DMS153 treated with DMSO at 0.1 percent for 48 hours (cell line): ENCODE data around the gene DDX28.
A peak's percentile ranks its signal among the peaks of the same experiment; 100 is the strongest.
"Not testable (repeated sequence)": the region's sequence is repeated elsewhere in the genome, so short reads cannot be mapped to it uniquely, and the experiment has no call there.

ENCODE experiments used
- DNase-seq: peaks from one replicate; lab custom pipeline; 2025; ENCODE audit not compliant: unreplicated experiment; lab: John Stamatoyannopoulos, UW

DDX28 gene

DNA sequence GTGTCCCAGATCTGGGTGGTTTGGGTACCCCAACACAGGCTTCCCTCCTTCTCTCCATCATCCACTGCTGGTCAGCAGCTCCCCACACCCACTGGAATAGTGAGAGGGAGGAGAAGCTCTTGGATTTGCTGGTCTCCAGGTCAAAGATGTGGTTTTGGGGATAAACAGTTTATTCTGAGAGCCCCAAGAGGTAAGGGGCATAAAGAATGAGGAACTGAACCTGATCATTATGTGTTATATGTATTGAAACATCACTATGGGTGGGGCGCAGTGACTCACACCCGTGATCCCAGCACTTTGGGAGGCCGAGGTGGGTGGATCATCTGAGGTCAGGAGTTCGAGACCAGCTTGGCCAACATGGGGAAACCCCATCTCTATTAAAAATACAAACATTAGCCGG lies 27.6 kb downstream of the DDX28 start:
- no peak for DNase-seq

- not testable (repeated sequence) for DNase-seq
These were observed 29.0 kb downstream of the DDX28 start for GRCh38 chr16:67994040-67994408.

DNA sequence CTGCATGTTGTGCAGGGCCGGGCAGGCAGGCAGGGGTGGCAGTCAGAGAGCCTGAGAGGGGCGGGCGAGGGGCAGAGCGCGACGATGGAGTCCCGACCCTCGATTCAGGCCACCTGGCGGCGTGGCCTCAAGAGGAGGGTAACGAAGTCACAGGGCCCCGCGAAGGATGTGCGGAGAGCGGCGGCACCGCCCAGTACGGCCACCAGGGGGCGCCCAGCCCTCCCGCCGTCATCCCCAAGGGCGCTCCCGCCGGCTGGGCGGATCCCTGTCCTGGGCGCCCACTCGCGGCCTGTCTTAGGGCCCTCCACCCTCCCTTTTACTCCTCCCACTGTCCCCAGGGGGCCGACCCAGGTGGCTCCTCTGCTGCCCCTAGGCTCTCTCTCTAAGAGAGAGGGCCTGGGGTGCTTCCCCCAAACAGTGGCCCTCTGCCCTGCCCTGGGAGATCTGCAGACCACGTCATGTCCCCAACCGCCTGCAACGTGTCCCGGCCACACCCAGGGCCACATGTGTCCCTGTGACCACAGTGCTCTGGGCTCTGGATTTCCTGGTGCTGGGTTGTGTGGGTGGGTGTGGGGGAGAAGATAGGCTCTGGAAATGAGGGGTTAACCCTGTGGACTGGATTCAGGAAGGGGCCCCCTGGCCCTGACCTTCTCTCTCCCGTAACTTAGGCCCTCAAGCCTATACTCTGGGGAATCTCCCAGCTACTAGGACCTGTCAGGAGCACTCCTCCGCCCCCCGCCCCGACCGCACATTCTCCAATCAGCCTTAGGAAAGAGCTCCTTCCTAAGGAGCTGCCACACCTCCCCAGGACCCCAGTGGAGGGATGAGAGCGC lies 29.6 kb downstream of the DDX28 start:
- DNase-seq: peak; percentile 26

GRCh38 chr16:67992661-67993206 lies 30.3 kb downstream of the DDX28 start:
- no peak for DNase-seq

GRCh38 chr16:67990018-67990386 lies 33.0 kb downstream of the DDX28 start:
- no peak for DNase-seq

GRCh38 chr16:67989322-67990017 lies 33.6 kb downstream of the DDX28 start:
- DNase-seq: no peak

- DNase-seq: no peak
These were observed 34.4 kb downstream of the DDX28 start for GRCh38 chr16:67988675-67989074.

DNA sequence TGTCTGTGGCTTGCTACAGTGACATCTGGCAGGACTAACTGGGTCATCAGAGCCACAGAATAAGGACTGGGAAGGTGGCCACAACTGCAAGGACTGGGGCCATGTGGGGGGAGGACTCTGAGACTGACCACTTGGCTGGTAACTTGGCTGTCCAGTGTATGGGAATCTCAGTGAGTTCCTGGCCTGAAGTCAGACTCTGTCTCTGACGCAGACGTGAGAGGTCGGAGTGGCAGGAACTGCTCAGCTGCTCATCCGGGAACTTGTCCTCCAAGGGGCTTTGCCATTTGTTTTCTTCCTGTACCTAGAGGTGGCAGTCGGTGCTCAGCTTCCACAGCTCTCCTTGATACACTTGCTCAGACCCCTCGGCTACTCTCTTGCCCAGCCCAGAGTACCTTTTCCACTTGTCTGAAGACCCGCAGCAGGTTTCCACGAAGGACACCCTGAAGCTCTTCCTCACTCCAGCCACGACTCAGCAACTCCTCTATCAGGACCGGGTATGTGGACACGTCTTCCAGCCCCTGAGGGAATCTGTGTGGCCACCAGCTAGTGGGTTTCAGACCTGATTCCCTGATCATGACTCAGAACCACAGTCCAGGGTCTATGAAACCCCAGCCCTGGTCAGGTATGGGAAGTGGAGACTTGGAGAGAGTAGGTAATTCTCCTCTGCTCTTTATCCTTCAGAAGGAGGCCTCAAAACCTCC lies 35.4 kb downstream of the DDX28 start:
- DNase-seq: no peak

- no peak for DNase-seq
These were observed 36.1 kb downstream of the DDX28 start for GRCh38 chr16:67986949-67987348.

DNA sequence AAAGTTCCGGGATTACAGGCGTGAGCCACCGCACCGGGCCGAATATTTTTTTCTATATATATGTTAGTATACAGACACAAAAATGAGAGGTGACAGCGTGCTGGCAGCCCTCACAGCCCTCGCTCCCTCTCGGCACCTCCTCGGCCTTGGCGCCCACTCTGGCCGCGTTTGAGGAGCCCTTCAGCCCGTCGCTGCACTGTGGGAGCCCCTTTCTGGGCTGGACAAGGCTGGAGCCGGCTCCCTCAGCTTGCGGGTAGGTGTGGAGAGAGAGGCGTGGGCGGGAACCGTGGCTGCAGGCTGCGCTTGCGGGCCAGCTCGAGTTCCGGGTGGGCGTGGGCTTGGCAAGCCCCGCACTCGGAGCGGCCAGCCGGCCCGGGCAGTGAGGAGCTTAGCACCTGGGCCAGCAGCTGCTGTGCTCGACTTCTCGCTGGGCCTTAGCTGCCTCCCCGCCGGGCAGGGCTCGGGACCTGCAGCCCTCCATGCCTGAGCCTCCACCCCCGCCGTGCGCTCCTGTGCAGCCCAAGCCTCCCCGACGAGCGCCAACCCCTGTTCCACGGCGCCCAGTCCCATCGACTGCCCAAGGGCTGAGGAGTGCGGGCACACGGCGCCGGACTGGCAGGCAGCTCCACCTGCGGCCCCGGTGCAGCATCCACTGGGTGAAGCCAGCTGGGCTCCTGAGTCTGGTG lies 40.9 kb downstream of the DDX28 start:
- DNase-seq: no peak

DNA sequence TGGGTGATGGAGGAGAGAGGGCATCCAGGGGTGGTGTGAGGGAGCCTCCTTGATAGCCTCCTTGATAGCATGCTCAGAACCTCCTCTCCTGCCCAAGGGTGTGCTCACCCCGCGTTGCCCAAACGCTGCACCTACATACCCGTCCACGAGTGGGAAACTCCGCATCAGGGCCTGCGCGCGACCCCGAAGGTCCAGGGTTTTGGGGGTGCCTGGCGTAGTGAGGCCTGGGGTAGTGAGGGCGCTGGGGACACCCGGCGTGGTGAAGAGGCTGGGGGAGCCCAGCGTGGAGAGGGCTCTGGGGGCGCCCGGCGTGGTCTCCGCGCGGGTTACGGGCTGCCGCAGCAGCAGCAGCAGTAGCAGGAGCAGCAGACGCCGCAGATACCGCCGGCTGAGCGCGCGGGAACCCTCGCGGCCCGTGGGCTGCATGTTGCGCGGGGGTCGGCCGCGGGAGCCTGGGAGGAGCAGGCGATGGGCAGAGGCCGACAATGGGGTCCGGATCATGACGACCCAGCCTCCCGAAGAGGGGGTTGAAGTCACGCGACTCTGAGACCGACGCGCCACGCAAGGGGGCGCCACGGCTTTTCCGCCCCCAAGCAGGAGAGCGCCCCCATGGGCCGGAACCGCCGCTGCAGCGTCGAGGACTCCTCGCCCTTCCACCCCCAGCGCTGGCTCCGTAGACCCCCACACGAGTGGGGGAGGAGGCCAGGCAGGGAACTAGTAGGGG lies 42.9 kb downstream of the DDX28 start, which contains the start of gene DPEP3:
Gene DPEP3 (minus strand): TSS at position 545 of the 724 bp plus-strand sequence. CDS start 119 bp downstream, at position 426.
- DNase-seq: no peak

DNA sequence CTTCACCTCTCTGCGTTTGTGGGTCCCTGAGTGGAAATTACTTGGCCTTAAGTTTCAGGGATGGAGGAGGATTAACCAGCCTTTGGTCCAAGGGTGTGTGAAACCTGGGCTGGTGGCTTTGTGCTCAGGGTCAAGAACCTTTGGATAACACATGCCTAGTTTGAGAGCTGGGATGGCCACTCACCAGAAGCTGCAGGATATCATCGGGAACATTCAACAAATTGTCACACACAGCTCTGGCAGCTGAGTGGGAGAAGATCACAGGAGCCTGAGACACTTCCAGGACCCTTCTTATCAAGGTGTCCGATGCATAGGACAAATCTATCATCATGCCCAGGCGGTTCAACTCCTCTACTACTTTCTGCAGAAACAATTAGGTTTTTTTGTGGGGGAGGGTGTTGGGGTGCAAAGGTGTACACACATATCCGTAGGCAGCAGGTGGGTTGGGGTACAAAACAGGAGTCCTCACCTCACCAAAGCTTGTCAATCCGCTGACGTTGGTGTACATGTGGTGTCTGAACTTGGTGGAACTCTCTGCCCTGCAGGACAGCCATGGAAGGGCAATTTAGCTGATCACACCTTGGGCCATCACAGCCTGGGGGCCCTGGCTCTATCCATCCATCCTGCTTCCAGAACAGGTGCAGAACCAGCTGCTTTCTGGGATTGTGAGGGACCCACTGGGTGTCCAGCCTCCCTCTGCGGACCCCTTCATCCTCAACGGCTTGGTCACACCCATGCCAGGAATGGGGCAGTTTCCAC lies 45.4 kb downstream of the DDX28 start:
- no peak for DNase-seq

DNA sequence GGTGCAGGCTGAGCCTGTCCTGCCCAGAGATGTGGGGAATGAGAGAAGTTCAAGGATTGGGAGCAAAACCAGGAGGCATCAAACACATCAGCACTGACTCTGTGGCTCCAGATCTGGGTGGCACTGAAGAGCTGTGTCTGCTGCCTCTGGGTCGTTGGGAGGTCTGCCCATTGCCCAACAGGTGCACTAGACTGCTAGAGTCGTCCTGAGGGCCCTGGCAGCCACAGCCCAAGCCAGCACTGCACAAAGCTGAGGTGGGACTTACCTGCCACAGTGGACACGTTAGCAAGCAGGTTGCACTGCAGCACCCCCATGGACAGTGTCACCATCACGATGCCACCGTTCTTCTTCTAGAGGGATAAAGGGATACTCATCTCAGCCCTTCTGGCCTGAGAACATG lies 46.0 kb downstream of the DDX28 start:
- DNase-seq: no peak

DNA sequence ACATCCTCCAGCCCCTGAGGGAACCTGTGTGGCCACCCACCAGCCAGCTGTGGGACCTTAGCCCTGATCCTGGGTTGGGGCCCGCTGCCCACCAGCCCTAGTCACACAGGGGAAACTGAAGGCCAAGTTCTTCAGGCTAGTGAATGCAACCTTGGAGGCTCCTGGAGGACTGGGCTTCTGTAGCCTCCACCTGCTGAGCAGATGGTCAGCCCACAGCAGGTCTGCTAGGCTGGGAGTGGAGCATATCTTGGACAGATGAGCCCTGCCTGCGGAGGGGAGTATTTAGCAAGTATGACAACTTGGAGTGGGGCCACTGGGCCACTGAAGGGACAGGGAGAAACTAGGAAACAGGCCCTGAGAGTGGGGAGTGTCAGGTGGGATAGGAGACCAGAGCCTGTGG lies 46.8 kb downstream of the DDX28 start:
- no peak for DNase-seq

GRCh38 chr16:67975321-67976105 lies 47.5 kb downstream of the DDX28 start:
- DNase-seq: no peak

GRCh38 chr16:67972285-67972684 lies 50.7 kb downstream of the DDX28 start:
- DNase-seq: not testable (repeated sequence)

DNA sequence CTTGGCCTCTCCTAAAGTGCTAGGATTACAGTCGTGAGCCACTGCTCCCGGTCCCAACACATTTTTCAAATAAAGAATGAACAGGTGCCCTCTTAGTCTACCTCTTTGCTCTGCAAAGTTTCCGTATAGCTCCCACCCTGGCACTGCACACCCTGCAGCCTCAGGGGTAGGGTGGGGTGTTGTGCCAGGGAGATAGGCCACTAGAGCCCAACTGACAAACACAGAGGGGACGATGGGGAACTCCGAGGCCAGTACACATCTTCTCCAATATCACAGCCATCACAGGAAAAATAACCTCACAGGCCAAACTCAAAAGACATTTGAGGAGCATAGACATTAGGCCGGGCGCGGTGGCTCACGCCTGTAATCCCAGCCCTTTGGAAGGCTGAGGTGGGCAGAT lies 51.9 kb downstream of the DDX28 start:
- DNase-seq: no peak
